Measurements from ENCODE around the gene ERP44.

GRCh38 chr9:100056561-100056960, 42.2 kb downstream of the ERP44 start:
- no peak for TF ChIP-seq POLR2A (IDR thresholded peaks at IDR 0.05)
- TF ChIP-seq CTCF (IDR thresholded peaks at IDR 0.05), result no peak
